PC-9 (cell line): ENCODE measurements around the gene SSR3.

Experiments
- EZH2 ChIP-seq: fragments of 200-600 bp; sonication (generic); IDR thresholded peaks from 2 replicates; pipeline ENCODE4 v1.8.0; 2017; ENCODE audit warnings: antibody characterized with exemption, low read depth
- TF ChIP-seq, protein P1 (sequence below): fragments of 200-600 bp; sonication (generic); conservative IDR thresholded peaks from 2 replicates; pipeline ENCODE4 v1.6.1; 2017; ENCODE audit warnings: mixed run types, antibody characterized with exemption, mild to moderate bottlenecking, moderate library complexity

DNA sequence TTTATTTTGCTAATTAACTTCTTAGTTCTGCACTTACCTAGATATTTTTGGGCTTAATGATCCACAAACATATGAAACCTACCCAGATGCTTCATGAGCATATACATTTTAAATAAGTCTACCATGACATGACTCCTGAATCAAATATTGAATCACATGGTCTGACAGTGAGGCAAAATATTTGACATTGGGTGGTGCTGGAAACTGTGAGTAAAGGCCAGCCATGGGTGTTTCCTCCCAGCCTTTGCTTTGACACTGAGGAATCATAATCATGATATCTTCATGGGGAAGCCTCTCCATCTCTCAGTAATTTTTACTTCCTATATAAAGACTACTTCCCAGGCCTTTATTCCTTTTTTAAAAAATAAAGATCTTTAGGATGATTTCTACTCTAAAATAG, 22.8 kb upstream of the SSR3 start:
- TF ChIP-seq, protein P1, sequence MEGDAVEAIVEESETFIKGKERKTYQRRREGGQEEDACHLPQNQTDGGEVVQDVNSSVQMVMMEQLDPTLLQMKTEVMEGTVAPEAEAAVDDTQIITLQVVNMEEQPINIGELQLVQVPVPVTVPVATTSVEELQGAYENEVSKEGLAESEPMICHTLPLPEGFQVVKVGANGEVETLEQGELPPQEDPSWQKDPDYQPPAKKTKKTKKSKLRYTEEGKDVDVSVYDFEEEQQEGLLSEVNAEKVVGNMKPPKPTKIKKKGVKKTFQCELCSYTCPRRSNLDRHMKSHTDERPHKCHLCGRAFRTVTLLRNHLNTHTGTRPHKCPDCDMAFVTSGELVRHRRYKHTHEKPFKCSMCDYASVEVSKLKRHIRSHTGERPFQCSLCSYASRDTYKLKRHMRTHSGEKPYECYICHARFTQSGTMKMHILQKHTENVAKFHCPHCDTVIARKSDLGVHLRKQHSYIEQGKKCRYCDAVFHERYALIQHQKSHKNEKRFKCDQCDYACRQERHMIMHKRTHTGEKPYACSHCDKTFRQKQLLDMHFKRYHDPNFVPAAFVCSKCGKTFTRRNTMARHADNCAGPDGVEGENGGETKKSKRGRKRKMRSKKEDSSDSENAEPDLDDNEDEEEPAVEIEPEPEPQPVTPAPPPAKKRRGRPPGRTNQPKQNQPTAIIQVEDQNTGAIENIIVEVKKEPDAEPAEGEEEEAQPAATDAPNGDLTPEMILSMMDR, result no peak
- no peak for TF ChIP-seq EZH2
